ENCODE results near the gene EIF3D.

EIF3D gene

GRCh38 chr22:36505998-36506635 lies 22.8 kb downstream of the EIF3D start:
- Histone ChIP-seq H3K9me3 (ENCODE audit: severe bottlenecking) (no peaks in the 10 kb centered on the region), H3K36me3 (peaks cover 58% of the 10 kb centered on the region), H3K27me3 (ENCODE audit: insufficient read depth, low read depth, severe bottlenecking) (no peaks in the 10 kb centered on the region), H3K27ac (peak overlapping the region; percentile 90), H3K4me3 (ENCODE audit: low read depth, low read length) (peak overlapping the region; percentile 58)
- DNase-seq = no peak
- TF ChIP-seq, protein P1, sequence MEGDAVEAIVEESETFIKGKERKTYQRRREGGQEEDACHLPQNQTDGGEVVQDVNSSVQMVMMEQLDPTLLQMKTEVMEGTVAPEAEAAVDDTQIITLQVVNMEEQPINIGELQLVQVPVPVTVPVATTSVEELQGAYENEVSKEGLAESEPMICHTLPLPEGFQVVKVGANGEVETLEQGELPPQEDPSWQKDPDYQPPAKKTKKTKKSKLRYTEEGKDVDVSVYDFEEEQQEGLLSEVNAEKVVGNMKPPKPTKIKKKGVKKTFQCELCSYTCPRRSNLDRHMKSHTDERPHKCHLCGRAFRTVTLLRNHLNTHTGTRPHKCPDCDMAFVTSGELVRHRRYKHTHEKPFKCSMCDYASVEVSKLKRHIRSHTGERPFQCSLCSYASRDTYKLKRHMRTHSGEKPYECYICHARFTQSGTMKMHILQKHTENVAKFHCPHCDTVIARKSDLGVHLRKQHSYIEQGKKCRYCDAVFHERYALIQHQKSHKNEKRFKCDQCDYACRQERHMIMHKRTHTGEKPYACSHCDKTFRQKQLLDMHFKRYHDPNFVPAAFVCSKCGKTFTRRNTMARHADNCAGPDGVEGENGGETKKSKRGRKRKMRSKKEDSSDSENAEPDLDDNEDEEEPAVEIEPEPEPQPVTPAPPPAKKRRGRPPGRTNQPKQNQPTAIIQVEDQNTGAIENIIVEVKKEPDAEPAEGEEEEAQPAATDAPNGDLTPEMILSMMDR (IDR thresholded peaks at IDR 0.05; ENCODE audit: low read depth, low read length) = no peak

DNA sequence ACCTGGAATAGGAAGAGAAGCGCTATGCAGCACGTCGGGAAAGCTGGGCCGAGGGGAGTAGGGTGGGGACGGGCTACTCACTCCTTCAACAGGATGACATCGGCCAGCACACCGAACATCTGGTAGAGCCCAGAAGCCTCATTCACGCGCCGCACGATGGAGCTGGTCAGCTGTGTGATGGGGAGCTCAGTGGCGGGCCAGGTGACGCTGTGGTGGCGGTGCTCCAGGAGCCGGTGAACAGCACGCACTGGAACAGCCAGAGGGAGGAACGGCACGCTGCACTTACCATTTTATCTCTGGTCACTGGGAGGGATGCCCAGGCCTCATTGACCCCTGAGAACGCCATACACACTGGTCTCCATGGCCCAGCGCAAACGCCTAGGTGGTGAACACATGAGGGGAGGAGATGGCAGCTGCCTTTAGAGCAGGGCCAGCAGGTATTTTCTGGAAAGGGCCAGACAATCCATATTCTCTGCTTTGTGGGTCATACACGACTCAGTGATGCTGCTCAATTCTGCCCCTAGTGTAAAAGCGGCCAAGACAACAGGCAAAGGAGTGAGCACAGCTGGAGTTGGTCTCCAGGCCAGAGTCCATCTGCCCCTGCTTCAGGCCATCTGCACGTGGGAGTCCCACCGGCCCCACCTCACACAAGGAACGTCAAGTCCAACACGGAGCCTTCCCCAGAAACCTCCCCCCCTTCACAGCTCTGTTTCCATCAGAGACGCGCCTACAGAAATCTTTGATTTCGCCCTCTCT lies 30.9 kb downstream of the EIF3D start:
- Histone ChIP-seq H3K27ac (no peak overlapping the region), H3K4me3 (ENCODE audit: low read depth, low read length) (no peak overlapping the region), H3K36me3 (peaks cover 93% of the 10 kb centered on the region), H3K27me3 (ENCODE audit: insufficient read depth, low read depth, severe bottlenecking) (no peaks in the 10 kb centered on the region), H3K9me3 (ENCODE audit: severe bottlenecking) (no peaks in the 10 kb centered on the region)
- TF ChIP-seq, protein P1 (IDR thresholded peaks at IDR 0.05; ENCODE audit: low read depth, low read length) = 0 out of 2 replicates have a peak, but pooled peaks have one; percentile 12
- peak; percentile 14 for DNase-seq

DNA sequence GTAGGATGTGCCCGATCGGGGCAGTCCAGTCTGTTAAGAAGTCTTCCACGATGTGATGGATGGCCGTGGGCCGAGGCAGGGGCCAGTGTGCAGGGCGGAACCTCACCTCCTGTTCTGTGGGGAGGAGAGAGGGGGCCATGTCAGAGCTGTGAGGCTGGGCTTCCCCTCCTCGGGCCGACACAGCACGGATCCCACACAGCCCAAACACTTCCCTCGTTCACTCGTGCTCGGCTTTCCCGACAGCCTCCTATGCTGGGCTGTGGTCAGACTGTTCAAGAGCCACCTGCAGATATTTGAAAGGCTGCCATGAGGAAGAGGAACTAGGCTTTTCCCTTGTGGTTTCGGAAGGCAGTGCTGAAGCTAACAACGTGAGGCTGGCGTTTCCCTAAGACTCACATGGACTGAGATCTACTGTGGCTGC lies 35.3 kb downstream of the EIF3D start:
- Histone ChIP-seq H3K9me3 (ENCODE audit: severe bottlenecking) (no peaks in the 10 kb centered on the region), H3K36me3 (peaks cover 90% of the 10 kb centered on the region), H3K27me3 (ENCODE audit: insufficient read depth, low read depth, severe bottlenecking) (no peaks in the 10 kb centered on the region), H3K27ac (no peak overlapping the region), H3K4me3 (ENCODE audit: low read depth, low read length) (no peak overlapping the region)
- no peak for DNase-seq
- TF ChIP-seq, protein P1 (IDR thresholded peaks at IDR 0.05; ENCODE audit: low read depth, low read length) = no peak

DNA sequence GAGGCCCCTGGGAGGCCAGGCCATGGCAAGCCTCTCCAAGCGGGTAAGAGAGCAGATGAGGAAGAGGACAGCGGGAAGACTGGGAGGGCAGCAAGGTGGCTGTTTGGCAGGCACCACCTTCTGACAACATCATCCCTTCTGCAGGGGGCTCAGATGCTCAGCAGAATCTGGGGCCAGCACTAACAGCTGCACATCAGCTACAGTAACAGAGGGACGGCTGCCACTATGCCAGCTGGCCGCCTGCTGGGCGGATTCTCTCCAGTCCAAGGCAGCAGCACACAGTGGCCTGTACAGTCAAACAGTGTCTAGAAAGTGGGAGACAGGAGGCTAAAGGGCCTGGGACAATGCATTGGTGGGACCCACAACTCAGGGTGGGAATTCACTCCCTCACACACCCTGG lies 36.9 kb downstream of the EIF3D start:
- no peak overlapping the region for H3K27ac ChIP-seq
- no peak overlapping the region for H3K4me3 ChIP-seq (ENCODE audit: low read depth, low read length)
- H3K27me3 ChIP-seq (ENCODE audit: insufficient read depth, low read depth, severe bottlenecking) = no peaks in the 10 kb centered on the region
- peaks cover 88% of the 10 kb centered on the region for H3K36me3 ChIP-seq
- TF ChIP-seq, protein P1 (IDR thresholded peaks at IDR 0.05; ENCODE audit: low read depth, low read length) = no peak
- no peaks in the 10 kb centered on the region for H3K9me3 ChIP-seq (ENCODE audit: severe bottlenecking)
- no peak for DNase-seq

- no peak for DNase-seq
- Histone ChIP-seq H3K9me3 (ENCODE audit: severe bottlenecking) (no peaks in the 10 kb centered on the region), H3K27ac (no peak overlapping the region), H3K36me3 (peaks cover 89% of the 10 kb centered on the region), H3K27me3 (ENCODE audit: insufficient read depth, low read depth, severe bottlenecking) (no peaks in the 10 kb centered on the region), H3K4me3 (ENCODE audit: low read depth, low read length) (no peak overlapping the region)
- TF ChIP-seq, protein P1 (IDR thresholded peaks at IDR 0.05; ENCODE audit: low read depth, low read length) = no peak
Observed at GRCh38 chr22:36491155-36491554, 37.8 kb downstream of the EIF3D start.

Measured in WERI-Rb-1 (cell line).